IMR-90 (cell line): ENCODE measurements around the gene ST6GALNAC5. TPM values are rescaled to one million over a fixed set of nuclear protein-coding genes. Genes with fewer than 3 reads are reported as not detected.

Experiments
- ATAC-seq: fragments of 200-7000 bp; cut with Tn5 transposase; 2 replicates; pipeline ENCODE4 v1.9.1; 2020; ENCODE audit warnings: low read depth, mild to moderate bottlenecking, moderate library complexity
- BruUV-seq: library from RNA; stranded (reverse); fragments of 400-500 nt; replicated peaks from 2 replicates; lab custom pipeline; 2021; lab: Mats Ljungman, UMichigan
- CTCF ChIA-PET: fragments of 300-600 bp; formaldehyde crosslinking; extraction: SDS; loops from one replicate; lab custom pipeline; 2021; ENCODE audit warnings: antibody characterized with exemption; lab: Yijun Ruan, JAX
- POLR2A ChIA-PET: fragments of 300-600 bp; sonication (Branson Sonifier 250); formaldehyde crosslinking; loops from one replicate; lab custom pipeline; 2022; ENCODE audit warnings: antibody characterized with exemption; ENCODE audit not compliant: unreplicated experiment; lab: Charles Lee
- DNase-seq: peaks from one replicate; pipeline ENCODE4 v3.0.0; 2013
- H2AFZ ChIP-seq: replicated peaks from 2 replicates; pipeline ENCODE3; 2013; ENCODE audit warnings: low read length, mild to moderate bottlenecking; ENCODE audit not compliant: poor library complexity
- H2AK5ac ChIP-seq: 2 replicates; pipeline ENCODE4 v1.6.1; 2013; ENCODE audit warnings: low read depth, low read length, inconsistent platforms
- H2AK9ac ChIP-seq: replicated peaks from 2 replicates; pipeline ENCODE3; 2013; ENCODE audit warnings: mild to moderate bottlenecking, low read depth, low read length, moderate library complexity; ENCODE audit not compliant: poor library complexity
- H2BK120ac ChIP-seq: 2 replicates; pipeline ENCODE4 v1.6.1; 2013; ENCODE audit warnings: low read depth, low read length, inconsistent platforms
- H2BK15ac ChIP-seq: 3 replicates; pipeline ENCODE4 v1.6.1; 2013; ENCODE audit warnings: low read depth, low read length, inconsistent platforms
- H2BK20ac ChIP-seq: 2 replicates; pipeline ENCODE4 v1.6.1; 2013; ENCODE audit warnings: low read depth, mild to moderate bottlenecking, inconsistent platforms, low read length, moderate library complexity
- H2BK5ac ChIP-seq: 2 replicates; pipeline ENCODE4 v1.6.1; 2013; ENCODE audit warnings: mild to moderate bottlenecking, low read depth, low read length, inconsistent platforms; ENCODE audit not compliant: poor library complexity, severe bottlenecking
- H3K14ac ChIP-seq: replicated peaks from 2 replicates; pipeline ENCODE4 v1.6.1; 2013; ENCODE audit warnings: low read depth, low read length, inconsistent platforms
- H3K18ac ChIP-seq: 2 replicates; pipeline ENCODE4 v1.6.1; 2013; ENCODE audit warnings: low read depth, low read length, control low read depth
- H3K23ac ChIP-seq: 2 replicates; pipeline ENCODE4 v1.6.1; 2013; ENCODE audit warnings: low read depth, low read length, inconsistent platforms
- H3K27ac ChIP-seq: 2 replicates; pipeline ENCODE4 v1.5.1; 2013; ENCODE audit warnings: mild to moderate bottlenecking, control low read depth, low read length; ENCODE audit not compliant: insufficient read depth
- H3K27me3 ChIP-seq: 2 replicates; pipeline ENCODE4 v1.6.1; 2013; ENCODE audit warnings: low read length; ENCODE audit not compliant: control insufficient read depth, insufficient read depth
- H3K36me3 ChIP-seq: 2 replicates; pipeline ENCODE4 v1.6.1; 2013; ENCODE audit warnings: low read length, mixed read lengths; ENCODE audit not compliant: control insufficient read depth, insufficient read depth
- H3K4ac ChIP-seq: 2 replicates; pipeline ENCODE4 v1.6.1; 2013; ENCODE audit warnings: low read depth, low read length, inconsistent platforms
- H3K4me1 ChIP-seq: 2 replicates; pipeline ENCODE4 v1.6.1; 2013; ENCODE audit warnings: low read length, mixed read lengths; ENCODE audit not compliant: control insufficient read depth, insufficient read depth
- H3K4me2 ChIP-seq: 2 replicates; pipeline ENCODE4 v1.6.1; 2013; ENCODE audit warnings: low read depth, mild to moderate bottlenecking, control low read depth, low read length, moderate library complexity
- H3K4me3 ChIP-seq: 2 replicates; pipeline ENCODE4 v1.5.1; 2013; ENCODE audit warnings: low read depth, mild to moderate bottlenecking, control low read depth, low read length, moderate library complexity; ENCODE audit not compliant: insufficient read depth
- H3K56ac ChIP-seq: 2 replicates; pipeline ENCODE4 v1.6.1; 2013; ENCODE audit warnings: low read length, inconsistent platforms; ENCODE audit not compliant: insufficient read depth; ENCODE audit errors: extremely low read depth
- H3K79me1 ChIP-seq, 2 experiments: 2 replicates each; pipeline ENCODE4 v1.6.1; 2013; ENCODE audit warnings: low read length in 2 of 2, inconsistent platforms in 1 of 2, low read depth in 1 of 2
- H3K9ac ChIP-seq: 2 replicates; pipeline ENCODE4 v1.6.1; 2013; ENCODE audit warnings: low read depth, low read length, control low read depth
- H3K9me1 ChIP-seq: 2 replicates; pipeline ENCODE4 v1.6.1; 2013; ENCODE audit warnings: low read length, inconsistent platforms; ENCODE audit not compliant: insufficient read depth
- H3K9me3 ChIP-seq: 2 replicates; pipeline ENCODE4 v1.6.1; 2013; ENCODE audit warnings: low read length; ENCODE audit not compliant: control insufficient read depth, insufficient read depth
- H4K20me1 ChIP-seq: 2 replicates; pipeline ENCODE4 v1.6.1; 2013; ENCODE audit warnings: low read length, inconsistent platforms; ENCODE audit not compliant: insufficient read depth
- H4K5ac ChIP-seq: 2 replicates; pipeline ENCODE4 v1.6.1; 2013; ENCODE audit warnings: mild to moderate bottlenecking, low read depth, low read length, control low read depth
- H4K8ac ChIP-seq, 2 experiments: 2 replicates each; pipeline ENCODE4 v1.6.1; 2013; ENCODE audit warnings: low read depth in 2 of 2, low read length in 2 of 2, control low read depth in 1 of 2, inconsistent platforms in 1 of 2
- H4K91ac ChIP-seq: 2 replicates; pipeline ENCODE4 v1.6.1; 2013; ENCODE audit warnings: low read depth, low read length, inconsistent platforms; ENCODE audit not compliant: insufficient read depth
- CEBPB ChIP-seq: IDR thresholded peaks from 2 replicates; pipeline ENCODE4 v1.6.1; 2012; ENCODE audit warnings: low read depth, low read length, improper control_type of control experiment
- CTCF ChIP-seq: conservative IDR thresholded peaks from 2 replicates; pipeline ENCODE4 v1.5.1; 2012; ENCODE audit warnings: mild to moderate bottlenecking, low read depth, low read length, improper control_type of control experiment
- ELK1 ChIP-seq: fragments of 150-350 bp; IDR thresholded peaks from 2 replicates; pipeline ENCODE4 v1.6.1; 2016; ENCODE audit warnings: low read depth, mild to moderate bottlenecking, low read length, moderate library complexity, borderline replicate concordance
- MAFK ChIP-seq: IDR thresholded peaks from 2 replicates; pipeline ENCODE4 v1.6.1; 2012; ENCODE audit warnings: low read depth, low read length, improper control_type of control experiment
- MXI1 ChIP-seq: IDR thresholded peaks from 2 replicates; pipeline ENCODE4 v1.6.1; 2012; ENCODE audit warnings: low read depth, mild to moderate bottlenecking, low read length, moderate library complexity, borderline replicate concordance
- NFE2L2 ChIP-seq: fragments of 150-350 bp; IDR thresholded peaks from 2 replicates; pipeline ENCODE4 v1.6.1; 2016; ENCODE audit warnings: low read depth, mild to moderate bottlenecking, low read length
- RAD21 ChIP-seq: IDR thresholded peaks from 2 replicates; pipeline ENCODE4 v1.6.1; 2012; ENCODE audit warnings: low read length, improper control_type of control experiment
- RFX5 ChIP-seq: IDR thresholded peaks from 2 replicates; pipeline ENCODE4 v1.8.0; 2012; ENCODE audit warnings: low read depth, mild to moderate bottlenecking, low read length, moderate library complexity
- WGBS, 2 experiments: methylation state at CpG; one replicate each; pipeline versions ENCODE4 v1.1.5 to v1.1.7; 2013; ENCODE audit warnings: missing lambda C conversion rate in 2 of 2; ENCODE audit not compliant: insufficient read length in 1 of 2; ENCODE audit errors: extremely low coverage in 2 of 2; 5-methylcytosine and 5-hydroxymethylcytosine counted together
- dilution Hi-C: fragments of 300-500 bp; cut with HindIII; formaldehyde crosslinking; loops from one replicate; pipeline ENCODE4 v1.14.3; 2018; ENCODE audit warnings: low sequenced_read_pairs; ENCODE audit not compliant: unreplicated experiment
- in situ Hi-C: fragments of 300-500 bp; cut with MboI; formaldehyde crosslinking; loops from 3 replicates; pipeline ENCODE4 v1.14.3; 2019; ENCODE audit warnings: low sequenced_read_pairs, inconsistent platforms, mixed read lengths
- intact Hi-C: fragments of 100-400 bp; cut with micrococcal nuclease; formaldehyde crosslinking; loops from 2 replicates; pipeline ENCODE4 v1.10.0; 2022
- polyA plus RNA-seq, 3 experiments: library from polyadenylated mRNA; depleted of rRNA; stranded (reverse); fragments of >200 nt; gene quantifications; 2 replicates each; pipeline ENCODE4 v1.2.3, GENCODE V29; 2012; ENCODE audit warnings: low replicate concordance in 1 of 3
- total RNA-seq: library from RNA; depleted of rRNA; stranded (reverse); fragments of >200 nt; gene quantifications from 2 replicates; pipeline ENCODE4 v1.2.3, GENCODE V29; 2012
- TF ChIP-seq, protein P1 (sequence below): fragments of 150-350 bp; IDR thresholded peaks from 2 replicates; pipeline ENCODE4 v1.6.1; 2017; ENCODE audit warnings: mild to moderate bottlenecking, antibody characterized with exemption, low read length, low read depth

Gene ST6GALNAC5
- total and polyA plus RNA-seq, 2 of the 4 experiments (the other 2 are of a cell fraction): 3.4 to 4.0 TPM

GRCh38 chr1:77081834-77082233, 214.6 kb downstream of the ST6GALNAC5 start:
- Histone ChIP-seq H4K5ac (no peak overlapping the region), H3K27ac (no peak overlapping the region), H2BK20ac (no peak overlapping the region), H2BK15ac (no peak overlapping the region), H3K56ac (no peak overlapping the region), H3K4ac (no peak overlapping the region), H3K27me3 (no peaks in the 10 kb centered on the region; the same call in 1 of the 2 replicates), H3K4me2 (no peak overlapping the region), H3K23ac (no peak overlapping the region), H3K79me1 (no peaks in the 10 kb centered on the region), H2AK9ac (no peak overlapping the region), H2AK5ac (no peak overlapping the region), H3K4me1 (no peaks in the 10 kb centered on the region), H3K9ac (no peak overlapping the region), H2BK120ac (no peak overlapping the region), H3K36me3 (no peaks in the 10 kb centered on the region), H2BK5ac (no peak overlapping the region), H3K4me3 (no peak overlapping the region), H3K18ac (no peak overlapping the region), H3K9me1 (no peaks in the 10 kb centered on the region), H3K9me3 (no peaks in the 10 kb centered on the region), H4K91ac (no peak overlapping the region), H3K14ac (no peak overlapping the region), H4K8ac (no peak overlapping the region), H4K20me1 (no peaks in the 10 kb centered on the region), H2AFZ (peak overlapping the region; percentile 17)
- no peak for TF ChIP-seq ELK1
- no peak for TF ChIP-seq RAD21
- TF ChIP-seq, protein P1, sequence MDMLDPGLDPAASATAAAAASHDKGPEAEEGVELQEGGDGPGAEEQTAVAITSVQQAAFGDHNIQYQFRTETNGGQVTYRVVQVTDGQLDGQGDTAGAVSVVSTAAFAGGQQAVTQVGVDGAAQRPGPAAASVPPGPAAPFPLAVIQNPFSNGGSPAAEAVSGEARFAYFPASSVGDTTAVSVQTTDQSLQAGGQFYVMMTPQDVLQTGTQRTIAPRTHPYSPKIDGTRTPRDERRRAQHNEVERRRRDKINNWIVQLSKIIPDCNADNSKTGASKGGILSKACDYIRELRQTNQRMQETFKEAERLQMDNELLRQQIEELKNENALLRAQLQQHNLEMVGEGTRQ: no peak
- TF ChIP-seq MAFK: no peak
- no peak for TF ChIP-seq NFE2L2
- TF ChIP-seq MXI1: no peak
- TF ChIP-seq CTCF: no peak
- TF ChIP-seq CEBPB: no peak
- TF ChIP-seq RFX5: no peak
- BruUV-seq: no TSS peak
- intact Hi-C loops: no loop called here
- dilution Hi-C loops: no loop called here
- no CpG with 5 or more reads among the region's 4 CpGs for whole genome bisulfite sequencing, 2 experiments
- in situ Hi-C loops: no loop called here
- ATAC-seq (no peak), DNase-seq (no peak)
- CTCF ChIA-PET: no interaction called here
- POLR2A ChIA-PET: no interaction called here
